K562 (cell line): Measurements from ENCODE around the gene LDB2. TPM values are rescaled to one million over a fixed set of nuclear protein-coding genes. Genes with fewer than 3 reads are reported as not detected.

ENCODE experiments used
- ATAC-seq: fragments of 200-7000 bp; cut with Tn5 transposase; 3 replicates; pipeline ENCODE4 v1.9.1; 2020; ENCODE audit warnings: moderate library complexity
- BruUV-seq: library from RNA; stranded (reverse); fragments of 400-500 nt; replicated peaks from 2 replicates; lab custom pipeline; 2021; lab: Mats Ljungman, UMichigan
- CTCF ChIA-PET: fragments of 300-600 bp; formaldehyde crosslinking; extraction: SDS; loops from one replicate; lab custom pipeline; 2021; ENCODE audit warnings: low intra/inter-chr PET ratio; lab: Yijun Ruan, JAX
- POLR2A ChIA-PET: fragments of 300-600, 350-650 bp; sonication (Branson Sonifier 250); formaldehyde crosslinking; extraction: SDS; loops from one replicate; lab custom pipeline; 2021; ENCODE audit warnings: antibody characterized with exemption, inconsistent platforms; lab: Yijun Ruan, JAX
- DNase-seq, 4 experiments: peaks; one replicate each; pipeline versions ENCODE4 v3.0.0 to v3.0.0-alpha.2; 2011 to 2018; ENCODE audit warnings: low spot score in 3 of 4, mixed read lengths in 3 of 4; ENCODE audit errors: extremely low read depth in 1 of 4
- FAIRE-seq: peaks from 2 replicates; lab custom pipeline; 2011; peaks lifted over from hg19 to GRCh38; lab: Jason Lieb, UNC
- H2AFZ ChIP-seq: 2 replicates; pipeline ENCODE4 v1.6.0; 2011; ENCODE audit warnings: low read depth, low read length, control low read depth, inconsistent platforms
- H3K27ac ChIP-seq: fragments of 200-600 bp; 3 replicates; pipeline ENCODE4 v1.8.0; 2011; ENCODE audit warnings: low read depth, mild to moderate bottlenecking, control low read depth, inconsistent platforms, low read length, moderate library complexity, mixed read lengths; ENCODE audit errors: extremely low read depth
- H3K27me3 ChIP-seq, 2 experiments: fragments of 300-600 bp in 1 of 2; 2 replicates in 1 of 2; 3 replicates in 1 of 2; pipeline versions ENCODE4 v1.6.0 to v1.8.0; 2011; ENCODE audit warnings: inconsistent platforms in 2 of 2, low read length in 2 of 2, mild to moderate bottlenecking in 1 of 2, mixed read lengths in 1 of 2, moderate library complexity in 1 of 2; ENCODE audit not compliant: control insufficient read depth in 2 of 2, insufficient read depth in 2 of 2
- H3K36me3 ChIP-seq: fragments of 300-600 bp; 3 replicates; pipeline ENCODE4 v1.8.0; 2011; ENCODE audit warnings: mild to moderate bottlenecking, low read length, inconsistent platforms; ENCODE audit not compliant: control insufficient read depth, insufficient read depth
- H3K4me1 ChIP-seq, 2 experiments: fragments of 200-600 bp in 1 of 2; replicated peaks in 1 of 2; 2 replicates in 1 of 2; 3 replicates in 1 of 2; pipeline versions ENCODE4 v1.5.1 to v1.8.0; 2011; ENCODE audit warnings: inconsistent platforms in 2 of 2, low read length in 2 of 2, mild to moderate bottlenecking in 1 of 2, mixed read lengths in 1 of 2, moderate library complexity in 1 of 2; ENCODE audit not compliant: control insufficient read depth in 2 of 2, insufficient read depth in 2 of 2
- H3K4me2 ChIP-seq: 2 replicates; pipeline ENCODE4 v1.6.1; 2011; ENCODE audit warnings: low read length, control low read depth, inconsistent platforms, mixed read lengths; ENCODE audit not compliant: insufficient read depth
- H3K4me3 ChIP-seq: fragments of 200-600 bp; sonication (generic), shearing (Covaris generic); 2 replicates; pipeline ENCODE4 v1.5.1; 2016; ENCODE audit warnings: control low read depth, inconsistent platforms
- H3K79me2 ChIP-seq: fragments of 200-600 bp; 3 replicates; pipeline ENCODE4 v1.8.0; 2011; ENCODE audit warnings: low read length, inconsistent platforms; ENCODE audit not compliant: control insufficient read depth, insufficient read depth
- H3K9ac ChIP-seq, 2 experiments: 2 replicates each; pipeline versions ENCODE4 v1.6.0 to v1.6.1; 2011; ENCODE audit warnings: low read depth in 2 of 2, low read length in 2 of 2, control low read depth in 1 of 2, inconsistent platforms in 1 of 2, mild to moderate bottlenecking in 1 of 2, mixed read lengths in 1 of 2; ENCODE audit not compliant: insufficient read depth in 1 of 2
- H3K9me1 ChIP-seq: one replicate; pipeline ENCODE4 v1.6.0; 2011; ENCODE audit warnings: inconsistent platforms, mild to moderate bottlenecking, low read length, moderate library complexity; ENCODE audit not compliant: control insufficient read depth, insufficient read depth
- H3K9me3 ChIP-seq: replicated peaks from 2 replicates; pipeline ENCODE4 v1.5.1; 2011; ENCODE audit warnings: low read depth, low read length, inconsistent platforms; ENCODE audit not compliant: control insufficient read depth, insufficient read depth
- H4K20me1 ChIP-seq: replicated peaks from 2 replicates; pipeline ENCODE4 v1.6.1; 2011; ENCODE audit warnings: low read length, inconsistent platforms, mixed read lengths; ENCODE audit not compliant: control insufficient read depth, insufficient read depth
- ILK ChIP-seq: fragments of 450-650 bp; IDR thresholded peaks from 2 replicates; pipeline ENCODE4 v1.6.1; 2016; ENCODE audit warnings: missing genetic modification characterization, low read depth, mild to moderate bottlenecking, missing compliant biosample characterization, moderate library complexity, borderline replicate concordance
- PREB ChIP-seq: sonication (generic); formaldehyde crosslinking; IDR thresholded peaks from 2 replicates; pipeline ENCODE4 v1.8.1; 2023; ENCODE audit warnings: mild to moderate bottlenecking, missing genetic modification reagents
- TAF7 ChIP-seq: fragments of 450-650 bp; IDR thresholded peaks from 2 replicates; pipeline ENCODE4 v1.6.1; 2016; ENCODE audit warnings: missing genetic modification characterization, missing compliant biosample characterization
- WGBS: fragments of 100-300 bp; shearing (Covaris generic); methylation state at CpG from one replicate; pipeline ENCODE4 v1.1.6; 2016; ENCODE audit warnings: low coverage, mixed read lengths; ENCODE audit not compliant: insufficient coverage; ENCODE audit errors: missing lambda C conversion rate; 5-methylcytosine and 5-hydroxymethylcytosine counted together
- in situ Hi-C: fragments of 300-500 bp; cut with MboI; formaldehyde crosslinking; loops from 4 replicates; pipeline ENCODE4 v1.15.0; 2018; ENCODE audit warnings: inconsistent platforms, mixed read lengths
- intact Hi-C: fragments of 100-400 bp; cut with micrococcal nuclease; formaldehyde crosslinking; loops from 2 replicates; pipeline ENCODE4 v1.14.2; 2022
- polyA plus RNA-seq, 8 experiments: library from polyadenylated mRNA; depleted of rRNA in 4 of 8; stranded (reverse) in 5 of 8; unstranded in 3 of 8; fragments of >200 nt; fragmentation: Nextera tagmentation in 2 of 8; fragmentation: Illumina TruSeq in 1 of 8; extraction: Ambion mirVana in 2 of 8; extraction: Trizol in 1 of 8; gene quantifications; 2 replicates each; pipeline versions ENCODE4 v1.2.1 to v1.2.3, GENCODE V29; 2011 to 2014; ENCODE audit warnings: inconsistent platforms in 1 of 8, missing spikeins in 1 of 8
- total RNA-seq, 7 experiments: library from RNA; depleted of rRNA in 6 of 7; stranded (reverse); fragments of >200 nt in 6 of 7; fragmentation: Illumina TruSeq in 2 of 7; extraction: Trizol in 2 of 7; gene quantifications; 2 replicates each; pipeline versions ENCODE4 v1.2.1 to v1.2.3, GENCODE V29; 2011 to 2021; ENCODE audit warnings: low replicate concordance in 1 of 7
- TF ChIP-seq, protein P1 (sequence below), 2 experiments: fragments of 150-350 bp in 1 of 2; IDR thresholded peaks; 2 replicates each; pipeline ENCODE4 v1.6.1; 2012 to 2016; ENCODE audit warnings: low read depth in 2 of 2, low read length in 2 of 2, mild to moderate bottlenecking in 1 of 2, moderate library complexity in 1 of 2

LDB2 gene
- total and polyA plus RNA-seq, 9 of the 15 experiments (the other 6 are each of a cell fraction or from before 2014, with no cell fraction given) = 0.10 to 0.20 TPM; not detected in 7

GRCh38 chr4:16466581-16466980 is 431.9 kb downstream of the LDB2 start:
- TF ChIP-seq PREB (no peak), ILK (tag) (no peak), TAF7 (tag) (no peak)
- TF ChIP-seq, protein P1, sequence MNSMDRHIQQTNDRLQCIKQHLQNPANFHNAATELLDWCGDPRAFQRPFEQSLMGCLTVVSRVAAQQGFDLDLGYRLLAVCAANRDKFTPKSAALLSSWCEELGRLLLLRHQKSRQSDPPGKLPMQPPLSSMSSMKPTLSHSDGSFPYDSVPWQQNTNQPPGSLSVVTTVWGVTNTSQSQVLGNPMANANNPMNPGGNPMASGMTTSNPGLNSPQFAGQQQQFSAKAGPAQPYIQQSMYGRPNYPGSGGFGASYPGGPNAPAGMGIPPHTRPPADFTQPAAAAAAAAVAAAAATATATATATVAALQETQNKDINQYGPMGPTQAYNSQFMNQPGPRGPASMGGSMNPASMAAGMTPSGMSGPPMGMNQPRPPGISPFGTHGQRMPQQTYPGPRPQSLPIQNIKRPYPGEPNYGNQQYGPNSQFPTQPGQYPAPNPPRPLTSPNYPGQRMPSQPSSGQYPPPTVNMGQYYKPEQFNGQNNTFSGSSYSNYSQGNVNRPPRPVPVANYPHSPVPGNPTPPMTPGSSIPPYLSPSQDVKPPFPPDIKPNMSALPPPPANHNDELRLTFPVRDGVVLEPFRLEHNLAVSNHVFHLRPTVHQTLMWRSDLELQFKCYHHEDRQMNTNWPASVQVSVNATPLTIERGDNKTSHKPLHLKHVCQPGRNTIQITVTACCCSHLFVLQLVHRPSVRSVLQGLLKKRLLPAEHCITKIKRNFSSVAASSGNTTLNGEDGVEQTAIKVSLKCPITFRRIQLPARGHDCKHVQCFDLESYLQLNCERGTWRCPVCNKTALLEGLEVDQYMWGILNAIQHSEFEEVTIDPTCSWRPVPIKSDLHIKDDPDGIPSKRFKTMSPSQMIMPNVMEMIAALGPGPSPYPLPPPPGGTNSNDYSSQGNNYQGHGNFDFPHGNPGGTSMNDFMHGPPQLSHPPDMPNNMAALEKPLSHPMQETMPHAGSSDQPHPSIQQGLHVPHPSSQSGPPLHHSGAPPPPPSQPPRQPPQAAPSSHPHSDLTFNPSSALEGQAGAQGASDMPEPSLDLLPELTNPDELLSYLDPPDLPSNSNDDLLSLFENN (IDR thresholded peaks at IDR 0.05; ENCODE audit: low read depth in 2 of 2, low read length in 2 of 2) = no peak
- FAIRE-seq = no peak
- ChIA-PET CTCF (no interaction called here), POLR2A (no interaction called here)
- no peaks in the 10 kb centered on the region for H3K79me2 ChIP-seq
- no peak for DNase-seq
- H3K27me3 ChIP-seq = no peaks in the 10 kb centered on the region
- H3K27ac ChIP-seq = no peak overlapping the region
- intact Hi-C loops (no loop called here), in situ Hi-C loops (no loop called here)
- H3K36me3 ChIP-seq = no peaks in the 10 kb centered on the region
- no peaks in the 10 kb centered on the region for H3K9me3 ChIP-seq
- BruUV-seq = no TSS peak
- H3K4me1 ChIP-seq = no peaks in the 10 kb centered on the region
- ATAC-seq = no peak
- 0% methylated on average over 1 of the region's 1 CpG for WGBS
- no peaks in the 10 kb centered on the region for H3K9me1 ChIP-seq
- no peak overlapping the region for H3K4me3 ChIP-seq
- H3K4me2 ChIP-seq = no peak overlapping the region
- H3K9ac ChIP-seq = no peak overlapping the region
- H2AFZ ChIP-seq = no peak overlapping the region
- H4K20me1 ChIP-seq = no peaks in the 10 kb centered on the region
